Chondrocyte (in vitro differentiated cells): Measurements from ENCODE around the gene TAPBP. TPM values are rescaled to one million over a fixed set of nuclear protein-coding genes. Genes with fewer than 3 reads are reported as not detected.

ENCODE experiments used
- DNase-seq: peaks from one replicate; pipeline ENCODE4 v3.0.0; 2021; ENCODE audit warnings: mixed read lengths, low spot score
- H3K27ac Mint-ChIP-seq: one replicate; pipeline ENCODE4 v1.8.0; 2021; ENCODE audit warnings: mild to moderate bottlenecking, moderate library complexity, mixed read lengths; ENCODE audit not compliant: unreplicated experiment
- H3K27me3 Mint-ChIP-seq: 2 replicates; pipeline ENCODE4 v1.8.0; 2021; ENCODE audit warnings: low read depth, mixed read lengths
- H3K36me3 Mint-ChIP-seq: 2 replicates; pipeline ENCODE4 v1.8.0; 2021; ENCODE audit warnings: low read depth, mixed read lengths
- H3K4me1 Mint-ChIP-seq: 2 replicates; pipeline ENCODE4 v1.8.0; 2021; ENCODE audit warnings: low read depth, mild to moderate bottlenecking, mixed read lengths
- H3K4me3 Mint-ChIP-seq: one replicate; pipeline ENCODE4 v1.8.0; 2021; ENCODE audit warnings: mild to moderate bottlenecking, moderate library complexity, mixed read lengths; ENCODE audit not compliant: unreplicated experiment
- H3K9me3 Mint-ChIP-seq: 2 replicates; pipeline ENCODE4 v1.8.0; 2021; ENCODE audit warnings: low read depth, mixed read lengths
- CTCF ChIP-seq: fragments of 200-600 bp; sonication (generic); IDR thresholded peaks from 2 replicates; pipeline ENCODE4 v1.5.0; 2021; ENCODE audit warnings: antibody characterized with exemption, mild to moderate bottlenecking, moderate library complexity
- total RNA-seq: library from RNA; stranded (reverse); gene quantifications from 3 replicates; pipeline ENCODE4 v1.2.1, GENCODE V29; 2021

Gene TAPBP
- total RNA-seq, 1 donor from 2014 or later, result 86.2 TPM

- H3K36me3 Mint-ChIP-seq, result peaks cover 8% of the 10 kb centered on the region
- H3K4me3 Mint-ChIP-seq, result peak overlapping the region; percentile 98
- no peaks in the 10 kb centered on the region for H3K9me3 Mint-ChIP-seq
- H3K4me1 Mint-ChIP-seq, result peaks cover 36% of the 10 kb centered on the region
- DNase-seq, result no peak
- TF ChIP-seq CTCF, result no peak
- no peaks in the 10 kb centered on the region for H3K27me3 Mint-ChIP-seq
- H3K27ac Mint-ChIP-seq, result peak overlapping the region; percentile 74
Measured at GRCh38 chr6:33296797-33297405, 17.0 kb downstream of the TAPBP start.

- TF ChIP-seq CTCF, result no peak
- Mint-ChIP-seq H3K36me3 (peaks cover 6% of the 10 kb centered on the region), H3K27me3 (no peaks in the 10 kb centered on the region), H3K27ac (no peak overlapping the region), H3K4me3 (no peak overlapping the region), H3K4me1 (peaks cover 30% of the 10 kb centered on the region), H3K9me3 (no peaks in the 10 kb centered on the region)
- DNase-seq, result peak; percentile 51
Measured at GRCh38 chr6:33295621-33296369, 18.1 kb downstream of the TAPBP start.

DNA sequence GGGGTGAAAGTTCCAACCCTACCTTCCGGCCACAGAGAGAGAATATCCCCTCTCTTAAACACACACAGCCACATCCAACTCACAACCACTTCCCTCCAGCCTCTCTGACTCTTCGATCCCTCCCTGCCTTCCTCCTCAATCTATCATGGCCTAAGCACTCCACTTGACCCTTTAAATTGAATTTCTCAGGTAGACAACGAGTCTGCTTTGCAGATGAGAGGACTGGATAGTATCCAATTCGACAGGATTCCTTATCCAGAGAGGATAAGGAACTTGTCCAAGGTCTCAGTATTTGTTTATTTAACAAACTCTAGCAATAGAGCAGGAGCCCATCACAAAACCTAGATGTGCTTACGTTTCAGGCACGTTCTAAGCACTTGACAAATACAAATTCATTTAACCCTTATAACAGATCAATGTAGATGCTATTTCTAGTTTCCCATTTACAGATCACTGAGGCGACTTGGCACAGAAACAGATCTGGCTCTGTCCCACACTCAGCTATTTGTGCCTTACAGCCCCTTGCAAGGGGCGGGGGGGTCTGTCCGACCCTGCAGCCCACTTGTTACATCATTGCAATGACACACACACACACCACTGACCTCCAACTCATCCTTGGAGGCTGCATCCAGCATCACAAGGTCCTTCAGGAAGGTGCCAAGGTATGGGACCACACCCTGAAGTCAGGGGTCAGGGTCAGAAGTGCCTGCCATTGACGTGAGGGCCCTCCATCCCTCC, 19.6 kb downstream of the TAPBP start:
- H3K9me3 Mint-ChIP-seq, result no peaks in the 10 kb centered on the region
- no peak overlapping the region for H3K27ac Mint-ChIP-seq
- peaks cover 6% of the 10 kb centered on the region for H3K36me3 Mint-ChIP-seq
- H3K4me1 Mint-ChIP-seq, result peaks cover 34% of the 10 kb centered on the region
- H3K4me3 Mint-ChIP-seq, result no peak overlapping the region
- peak; percentile 20 for DNase-seq
- TF ChIP-seq CTCF, result no peak
- no peaks in the 10 kb centered on the region for H3K27me3 Mint-ChIP-seq

DNA sequence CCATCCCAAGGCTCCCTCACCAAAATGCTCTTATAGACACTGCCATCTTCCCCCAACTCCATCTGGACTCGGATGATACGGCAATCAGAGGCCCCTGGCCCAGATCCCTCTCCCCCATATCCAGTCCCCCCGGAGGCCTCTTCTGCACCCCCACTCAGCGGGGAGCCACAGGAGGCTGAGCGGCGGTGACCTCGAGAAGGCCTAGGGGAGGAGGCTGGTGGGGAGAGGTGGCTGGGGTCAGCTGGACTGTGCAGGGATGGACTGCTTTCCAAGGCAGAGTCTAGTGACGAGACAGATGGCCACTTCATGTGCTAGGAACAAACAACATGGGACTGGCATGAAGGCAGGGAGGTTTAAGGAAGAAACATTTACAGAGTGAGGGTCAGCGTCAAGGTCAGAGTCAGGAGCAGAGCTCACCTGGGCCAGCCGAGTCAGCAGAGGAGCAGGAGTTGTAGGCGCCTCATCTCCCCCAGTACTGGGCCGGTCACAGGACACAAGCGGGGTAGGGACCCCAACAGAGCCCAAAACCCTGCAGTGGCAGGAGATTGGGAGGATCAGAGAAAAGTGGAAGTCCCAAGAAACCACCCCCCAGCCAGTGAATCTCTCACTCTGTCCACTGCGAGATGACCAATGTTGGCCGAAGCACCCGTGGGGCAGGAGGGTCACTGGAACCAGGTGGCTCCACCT, 20.7 kb downstream of the TAPBP start:
- no peak for TF ChIP-seq CTCF
- Mint-ChIP-seq H3K4me1 (peaks cover 42% of the 10 kb centered on the region), H3K9me3 (no peaks in the 10 kb centered on the region), H3K36me3 (peaks cover 6% of the 10 kb centered on the region), H3K27me3 (no peaks in the 10 kb centered on the region), H3K4me3 (no peak overlapping the region), H3K27ac (no peak overlapping the region)
- DNase-seq, result peak; percentile 83

DNA sequence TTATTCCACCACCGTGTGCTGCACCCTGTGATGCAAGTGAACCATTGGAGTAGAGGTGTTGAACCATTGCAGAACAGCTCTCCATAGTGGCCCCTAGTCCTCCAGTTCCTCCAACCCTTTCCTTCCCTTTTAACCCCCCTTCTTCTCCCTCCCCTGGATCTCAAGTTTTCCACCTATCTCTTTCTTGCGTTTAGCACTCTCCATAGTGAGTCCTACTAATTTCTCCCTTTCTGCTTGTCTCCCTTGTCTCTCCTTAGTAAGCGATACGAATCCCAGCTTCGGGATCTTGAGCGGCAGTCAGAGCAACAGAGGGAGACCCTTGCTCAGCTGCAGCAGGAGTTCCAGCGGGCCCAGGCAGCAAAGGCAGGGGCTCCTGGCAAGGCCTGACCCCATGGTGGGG, 23.4 kb downstream of the TAPBP start:
- Mint-ChIP-seq H3K9me3 (no peaks in the 10 kb centered on the region), H3K27ac (peak overlapping the region; percentile 95), H3K4me1 (peaks cover 44% of the 10 kb centered on the region), H3K4me3 (peak overlapping the region; percentile 97), H3K27me3 (no peaks in the 10 kb centered on the region), H3K36me3 (peaks cover 11% of the 10 kb centered on the region)
- DNase-seq, result peak; percentile 36
- no peak for TF ChIP-seq CTCF
